HG03060 (cell line): ENCODE results near the gene ADO.
"Not testable (repeated sequence)": the region's sequence is repeated elsewhere in the genome, so short reads cannot be mapped to it uniquely, and the experiment has no call there.

ENCODE experiments used
- ATAC-seq: cut with Tn5 transposase; IDR thresholded peaks from one replicate; pipeline ENCODE4 v1.9.1; 2021; ENCODE audit warnings: low read depth, moderate number of reproducible peaks; ENCODE audit not compliant: unreplicated experiment

The ADO gene

DNA sequence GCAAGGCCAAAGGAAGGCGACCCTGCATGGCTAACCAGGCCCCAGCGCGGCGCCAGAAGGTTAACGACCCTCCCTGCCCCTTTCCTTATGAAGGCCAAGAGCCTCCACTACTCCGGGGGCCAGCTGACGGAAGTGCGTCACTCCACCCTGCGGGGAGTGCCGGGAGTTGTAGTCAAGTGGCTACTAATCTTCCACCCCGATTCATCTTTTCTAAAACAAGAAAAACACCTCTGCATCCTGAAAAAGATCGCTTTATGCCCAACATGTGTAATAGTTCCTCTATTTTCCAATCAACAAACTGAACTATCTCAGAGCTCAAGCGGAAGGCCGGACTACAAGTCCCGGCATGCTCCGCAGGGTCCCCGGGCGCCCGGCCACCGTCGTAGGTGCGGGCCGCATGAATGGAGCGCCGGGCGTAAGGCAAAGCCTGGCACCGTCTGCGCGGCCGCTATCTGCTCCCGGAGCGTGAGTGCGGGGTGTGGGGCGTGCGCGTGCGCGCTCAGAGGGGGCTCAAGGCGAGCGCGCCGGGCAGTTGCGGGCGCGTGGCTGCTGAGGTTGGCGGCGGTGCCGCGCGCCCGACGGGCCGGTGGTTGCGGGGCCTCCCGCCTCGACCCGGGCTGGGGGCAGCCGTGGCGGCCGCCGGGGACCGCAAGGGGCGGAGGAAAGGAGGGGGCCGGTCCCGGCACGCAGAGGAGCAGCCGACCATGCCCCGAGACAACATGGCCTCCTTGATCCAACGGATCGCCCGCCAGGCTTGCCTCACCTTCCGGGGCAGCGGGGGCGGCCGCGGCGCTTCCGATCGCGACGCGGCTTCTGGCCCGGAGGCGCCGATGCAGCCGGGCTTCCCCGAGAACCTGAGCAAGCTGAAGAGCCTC lies at the start of gene ADO:
Gene ADO (plus strand): TSS at position 365 of the 875 bp plus-strand sequence. CDS start 340 bp downstream, at position 705.
- ATAC-seq: peak; percentile 77

DNA sequence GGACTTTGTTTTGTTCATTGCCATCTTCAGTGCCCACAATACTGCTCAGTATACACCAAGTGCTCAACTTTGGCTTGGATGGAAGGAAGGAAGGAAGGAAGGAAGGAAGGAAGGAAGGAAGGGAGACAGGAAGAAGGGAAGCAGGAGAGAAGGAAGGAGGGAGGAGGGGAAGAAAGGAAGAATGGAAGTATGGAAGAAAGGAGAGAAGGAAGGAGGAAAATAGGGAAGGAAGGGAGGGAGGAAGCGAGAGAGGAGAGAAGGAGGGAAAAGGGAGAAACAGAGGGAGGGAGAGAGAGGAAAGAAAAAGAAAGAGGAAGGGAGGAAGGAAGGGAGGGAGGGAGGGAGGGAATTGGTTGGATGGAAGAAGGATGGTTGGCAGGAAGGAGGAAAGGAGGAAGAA lies 49.6 kb upstream of the ADO start:
- no peak for ATAC-seq

DNA sequence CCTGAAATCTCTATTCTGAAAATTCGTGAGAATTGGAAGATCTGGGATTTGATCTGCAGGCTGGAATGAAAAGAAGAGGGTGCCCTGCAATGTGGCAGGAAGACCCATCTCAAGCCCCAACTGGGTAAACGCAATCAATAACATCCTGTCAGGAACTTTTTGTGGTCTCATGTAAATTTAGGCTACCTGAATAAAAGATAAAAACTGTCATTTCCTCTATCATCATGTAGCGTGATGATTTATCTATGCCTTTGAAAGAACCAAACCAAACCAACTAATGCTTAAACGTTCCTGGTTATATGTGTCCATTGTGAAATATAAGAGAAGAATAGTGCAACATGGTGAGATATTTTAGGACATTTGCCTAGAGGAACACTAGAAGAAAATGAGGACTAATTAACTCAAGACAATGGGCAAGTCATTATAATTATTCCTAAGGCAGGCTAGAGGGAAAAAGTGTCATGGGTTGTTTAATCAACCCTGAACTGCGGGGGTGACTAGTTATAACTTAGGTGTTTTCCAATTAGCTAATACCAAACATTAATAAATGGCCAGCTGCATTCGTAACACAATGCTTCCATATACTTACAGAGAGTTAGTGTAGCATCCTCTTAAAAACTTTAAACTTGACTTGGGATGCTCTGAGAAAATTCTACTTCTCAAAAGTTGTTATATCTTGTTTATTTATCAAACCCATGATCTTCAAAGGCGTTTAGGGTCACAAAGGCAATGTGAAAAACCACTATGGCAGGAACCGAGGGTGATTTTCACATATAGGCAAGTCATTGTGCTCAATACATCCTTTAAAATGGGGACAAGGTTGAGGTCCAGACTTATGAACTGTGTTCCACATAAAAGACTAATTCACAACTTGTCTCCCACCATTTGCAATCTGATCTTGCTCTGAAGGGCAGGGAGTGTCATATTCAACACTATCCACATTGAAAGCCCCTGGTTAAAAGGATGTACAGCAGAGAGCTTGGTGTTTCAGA lies 48.6 kb upstream of the ADO start:
- no peak for ATAC-seq

DNA sequence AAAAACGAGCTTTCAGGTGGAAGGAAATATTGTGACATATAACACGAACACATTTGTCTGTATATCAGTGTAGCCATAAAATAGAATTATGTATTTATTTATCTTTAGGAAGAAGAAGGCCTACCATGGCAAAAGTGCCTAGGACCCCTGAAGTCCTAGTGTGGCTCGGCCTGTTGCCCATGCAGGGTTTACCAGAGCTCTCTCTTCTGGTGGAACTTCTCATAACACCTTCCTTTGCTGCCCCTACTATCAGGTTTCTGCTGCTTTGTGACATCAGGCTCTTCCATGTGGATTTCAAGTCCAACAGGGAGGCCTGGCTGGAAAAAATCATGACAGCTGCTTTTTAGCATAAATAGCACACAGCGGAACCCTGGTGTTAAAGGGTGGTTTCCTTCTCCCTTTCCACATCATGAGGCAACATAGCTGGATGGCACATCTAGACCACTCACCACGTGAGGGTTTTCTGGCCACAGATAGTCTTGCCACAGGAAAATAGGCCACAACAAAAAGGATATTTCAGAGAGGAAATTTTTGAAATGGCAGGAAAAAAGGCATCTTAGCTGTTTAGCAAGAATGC lies 44.8 kb upstream of the ADO start:
- no peak for ATAC-seq

DNA sequence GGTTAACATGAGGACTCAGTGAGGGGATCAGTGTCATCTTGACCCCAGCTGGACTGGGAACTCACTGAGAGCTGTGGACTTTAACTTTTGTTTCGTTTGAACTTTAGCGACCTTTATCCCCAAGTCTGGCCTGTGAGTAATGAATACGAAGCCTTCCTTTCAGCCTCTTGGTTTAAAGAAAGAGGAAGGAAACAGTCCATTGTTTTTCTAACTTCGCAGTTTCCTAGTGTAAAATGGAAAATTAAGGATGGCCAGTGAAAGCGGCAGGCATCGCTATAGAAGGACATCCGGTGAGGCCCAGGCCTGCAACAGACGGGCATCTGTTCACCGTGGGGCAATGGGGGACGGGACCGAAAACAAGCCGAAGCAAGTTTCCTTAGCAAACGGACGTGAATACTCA lies 44.1 kb upstream of the ADO start:
- no peak for ATAC-seq

DNA sequence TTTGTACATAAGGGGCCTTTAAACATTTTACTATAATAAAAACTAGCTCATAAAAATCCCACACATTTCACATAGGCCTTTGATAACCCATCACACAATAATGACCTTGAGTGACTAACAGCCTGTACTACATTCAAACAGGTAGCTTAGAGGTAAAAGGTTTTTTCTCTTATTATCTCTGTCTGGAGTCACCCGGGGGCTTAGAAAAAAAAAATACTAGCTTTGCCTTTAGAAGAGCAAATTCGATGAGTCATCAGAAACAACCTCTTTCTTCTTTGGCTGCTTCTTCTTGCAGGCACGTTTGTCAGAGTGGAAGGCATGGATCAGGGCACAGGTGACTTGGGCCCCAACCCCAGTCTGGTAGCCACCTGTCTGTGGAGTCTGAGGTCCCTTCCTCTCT lies 43.4 kb upstream of the ADO start:
- no peak for ATAC-seq

DNA sequence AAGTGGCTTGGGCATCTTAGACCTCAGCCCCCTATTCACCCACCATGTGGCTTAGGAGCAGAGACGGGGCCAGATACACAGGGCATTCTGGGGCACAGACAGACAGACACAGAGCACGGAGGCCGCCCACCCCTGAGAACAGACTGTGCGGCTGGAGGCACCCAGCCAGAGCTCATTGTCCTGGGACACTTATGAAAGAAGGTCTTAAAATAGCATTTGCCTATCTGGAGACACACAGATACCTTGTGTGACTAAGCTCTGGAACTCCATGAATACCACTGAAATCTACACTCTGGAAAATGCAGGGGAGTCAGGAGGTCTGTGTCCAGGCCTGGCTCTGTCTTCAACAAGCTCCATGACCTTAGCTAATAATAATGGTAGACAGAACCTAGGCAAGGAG lies 41.4 kb upstream of the ADO start:
- no peak for ATAC-seq

DNA sequence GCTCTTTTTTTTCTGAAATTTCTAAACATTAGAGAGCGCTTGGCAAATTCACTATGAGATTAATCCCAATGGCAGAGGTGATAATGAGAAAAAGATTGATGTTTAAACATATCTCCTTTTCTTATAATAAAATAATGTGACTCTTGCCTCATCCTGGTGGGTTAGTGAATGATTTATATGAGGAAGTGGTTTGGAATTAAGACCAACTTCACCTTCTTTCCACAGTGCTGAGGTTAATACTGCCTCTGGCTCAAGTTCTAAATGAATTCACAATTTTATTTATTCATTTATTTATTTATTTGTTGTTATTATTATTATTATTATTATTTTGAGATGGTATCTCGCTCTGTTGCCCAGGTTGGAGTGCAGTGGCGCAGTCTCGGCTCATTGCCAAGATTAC lies 40.5 kb upstream of the ADO start:
- ATAC-seq: no peak

DNA sequence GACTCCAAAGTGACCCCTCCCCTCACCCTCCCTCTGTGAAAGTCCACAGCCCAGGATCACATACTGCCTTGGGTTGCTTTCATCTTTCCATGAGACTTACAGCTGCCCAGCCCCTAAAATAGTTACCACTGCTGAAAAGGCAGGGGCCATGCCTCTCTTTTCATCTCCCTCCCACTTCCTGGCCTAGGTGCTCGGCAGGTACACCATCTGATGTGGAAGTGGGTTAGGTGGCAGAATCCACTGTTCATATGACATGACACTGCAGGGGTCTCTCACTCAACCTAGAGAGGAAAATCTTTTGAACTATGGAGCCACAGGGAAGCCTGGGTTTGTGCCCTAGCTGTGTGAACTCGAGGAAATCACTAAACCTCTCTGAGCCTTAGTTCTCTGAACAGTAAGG lies 38.8 kb upstream of the ADO start:
- no peak for ATAC-seq

DNA sequence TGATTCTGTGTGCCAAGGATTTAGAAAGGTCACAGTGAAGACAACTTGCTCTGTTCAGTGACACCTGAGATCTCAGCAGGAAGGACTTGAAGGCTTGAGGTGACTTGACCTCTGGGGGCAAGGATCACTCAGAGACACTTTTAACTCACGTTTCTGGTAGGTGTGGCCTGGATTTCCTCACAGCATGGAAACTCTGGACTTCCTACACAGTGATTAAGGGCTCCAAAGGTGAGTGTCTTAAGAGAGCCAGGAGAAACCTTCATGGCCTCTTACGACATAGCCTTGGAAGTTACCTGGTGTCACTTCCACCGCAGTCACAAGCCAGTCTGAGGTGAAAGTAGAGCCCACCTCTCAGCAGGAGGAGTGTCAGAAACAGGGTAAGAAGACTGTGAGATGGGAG lies 38.1 kb upstream of the ADO start:
- no peak for ATAC-seq

DNA sequence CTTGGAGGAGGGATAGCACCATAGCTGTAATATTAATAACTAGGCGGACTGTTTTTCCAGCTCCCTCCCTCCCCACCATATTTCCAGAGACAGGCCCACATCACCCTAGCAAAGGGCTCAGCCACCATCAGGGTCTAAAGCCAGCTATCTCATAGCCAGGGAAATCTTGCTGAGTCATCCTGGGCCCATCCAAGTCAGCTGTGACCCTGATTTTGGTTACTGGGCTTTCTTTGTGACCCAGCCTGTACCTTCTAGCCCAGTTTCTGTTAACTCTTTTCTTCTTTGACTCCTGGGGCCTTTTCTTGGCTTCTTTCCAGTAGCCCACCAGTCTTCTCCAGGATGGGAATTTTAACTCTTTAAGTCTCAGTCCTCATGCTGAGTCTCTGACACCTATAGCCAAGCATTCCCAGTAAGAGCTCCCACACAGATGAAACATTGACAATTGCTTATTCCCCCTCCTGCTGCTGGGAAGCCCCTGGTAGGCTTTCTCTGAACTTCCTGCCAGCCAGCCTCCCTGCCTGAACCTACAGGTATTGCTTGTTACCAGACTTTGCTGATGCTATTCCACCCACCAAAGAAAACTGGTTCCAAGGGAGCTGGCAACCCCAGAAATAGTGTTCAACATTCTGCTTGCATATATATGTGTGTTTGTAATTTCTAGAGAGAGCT lies 34.8 kb upstream of the ADO start:
- ATAC-seq: no peak

DNA sequence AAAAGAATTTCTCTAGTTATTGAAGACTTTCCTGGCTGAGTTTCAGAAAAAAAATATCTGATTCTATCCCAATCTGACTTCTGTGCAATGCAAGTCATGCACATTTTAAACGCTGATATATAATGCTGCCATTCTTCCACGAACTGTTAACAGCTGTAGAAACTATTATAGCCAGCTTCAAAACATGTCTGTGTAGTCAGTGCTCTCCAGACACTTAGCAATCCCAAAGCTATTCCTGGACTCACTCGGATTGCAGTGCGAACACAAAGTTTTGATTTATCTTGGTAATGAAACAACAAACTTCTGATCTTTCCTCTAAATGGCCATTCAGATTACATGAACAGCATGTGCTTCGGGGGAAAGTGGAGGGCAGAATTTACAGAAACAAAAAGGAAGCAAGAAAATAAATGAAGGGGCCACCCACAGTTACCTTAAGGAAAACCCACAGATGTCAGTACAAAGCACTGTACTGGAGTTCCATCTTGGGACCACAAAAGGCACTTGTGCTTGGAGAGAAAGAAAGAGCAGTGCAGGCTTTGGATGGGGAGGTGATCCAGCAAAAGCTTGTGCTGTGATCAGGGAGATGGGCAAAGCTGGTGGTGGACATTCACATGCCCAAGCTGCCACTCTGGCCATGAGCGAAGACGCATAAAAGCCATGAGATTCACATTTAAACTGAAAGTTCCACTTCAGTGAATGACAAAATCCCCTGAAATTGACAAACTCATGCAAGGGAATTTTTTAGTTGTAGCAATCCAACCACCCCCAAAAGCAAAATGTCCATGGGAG lies 32.1 kb upstream of the ADO start:
- ATAC-seq: no peak

DNA sequence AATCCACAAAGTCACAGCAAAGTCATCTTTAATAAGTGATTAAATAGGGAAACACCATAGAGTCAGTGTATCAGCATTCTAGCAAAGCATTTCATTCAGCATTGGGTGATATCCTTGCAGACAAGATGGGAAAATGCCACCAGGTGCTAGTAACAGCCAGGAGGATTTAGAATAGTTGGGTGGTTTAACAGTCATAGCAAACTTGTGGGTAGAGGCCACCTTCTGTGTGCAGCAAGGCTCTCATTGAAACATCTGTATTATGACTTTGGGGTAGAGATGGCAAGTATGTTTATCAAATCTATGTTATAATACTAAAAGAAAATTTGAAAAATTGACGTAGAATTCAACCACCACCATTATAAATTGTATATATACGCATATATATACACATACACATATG lies 26.4 kb upstream of the ADO start:
- no peak for ATAC-seq

DNA sequence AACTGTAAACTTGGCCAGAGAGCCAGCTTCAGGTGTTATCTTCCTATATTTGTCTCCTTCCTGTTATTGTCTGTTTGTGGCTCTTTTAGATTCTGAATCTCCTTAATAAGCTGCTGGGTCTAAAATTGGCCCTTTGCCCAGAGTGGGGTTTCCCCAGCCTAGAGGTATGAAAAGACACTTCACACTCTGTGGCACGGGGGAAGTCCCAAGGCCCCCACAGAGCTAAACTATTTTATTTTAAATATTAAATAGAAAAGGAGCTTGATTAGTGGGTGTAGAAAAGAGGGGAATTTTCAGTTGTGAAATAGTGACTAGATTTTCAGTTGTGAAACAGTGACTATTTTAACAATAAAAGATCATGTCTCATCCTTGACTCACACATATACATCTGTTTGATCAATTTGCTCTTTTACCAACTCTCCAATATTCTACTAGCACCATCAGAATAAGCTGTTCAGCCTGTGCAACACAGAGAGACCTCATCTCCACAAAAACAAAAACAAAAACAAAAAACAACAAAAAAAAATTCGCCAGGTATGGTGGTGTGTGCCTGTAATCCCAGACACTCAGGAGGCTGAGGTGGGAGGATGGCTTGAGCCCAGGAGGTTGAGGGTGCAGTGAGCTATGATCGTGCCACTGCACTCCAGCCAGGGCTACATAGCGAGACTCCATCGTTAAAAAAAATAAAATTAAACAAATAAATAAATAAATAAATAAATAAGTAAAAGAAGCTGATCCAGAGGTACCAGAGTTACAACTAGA lies 24.9 kb upstream of the ADO start:
- ATAC-seq: peak; percentile 91

DNA sequence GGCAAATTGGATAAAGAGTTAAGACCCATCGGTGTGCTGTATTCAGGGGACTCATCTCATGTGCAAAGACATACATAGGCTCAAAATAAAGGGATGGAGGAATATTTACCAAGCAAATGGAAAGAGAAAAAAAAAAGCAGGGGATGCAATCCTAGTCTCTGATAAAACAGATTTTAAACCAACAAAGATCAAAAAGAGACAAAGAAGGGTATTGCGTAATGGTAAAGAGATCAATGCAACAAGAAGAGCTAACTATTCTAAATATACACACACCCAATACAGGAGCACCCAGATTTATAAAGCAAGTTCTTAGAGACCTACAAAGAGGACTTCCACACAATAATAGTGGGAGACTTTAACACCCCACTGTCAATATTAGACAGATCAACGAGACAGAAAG lies 20.0 kb upstream of the ADO start:
- ATAC-seq: not testable (repeated sequence)

DNA sequence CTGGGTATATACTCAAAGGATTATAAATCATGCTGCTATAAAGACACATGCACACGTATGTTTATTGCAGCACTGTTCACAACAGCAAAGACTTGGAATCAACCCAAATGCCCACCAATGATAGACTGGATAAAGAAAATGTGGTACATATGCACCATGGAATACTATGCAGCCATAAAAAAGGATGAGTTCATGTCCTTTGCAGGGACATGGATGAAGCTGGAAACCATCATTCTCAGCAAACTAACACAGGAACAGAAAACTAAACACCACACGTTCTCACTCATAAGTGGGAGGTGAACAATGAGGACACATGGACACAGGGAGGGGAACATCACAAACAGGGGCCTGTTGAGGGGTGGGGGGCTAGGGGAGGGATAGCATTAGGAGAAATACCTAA lies 16.2 kb upstream of the ADO start:
- ATAC-seq: not testable (repeated sequence)

DNA sequence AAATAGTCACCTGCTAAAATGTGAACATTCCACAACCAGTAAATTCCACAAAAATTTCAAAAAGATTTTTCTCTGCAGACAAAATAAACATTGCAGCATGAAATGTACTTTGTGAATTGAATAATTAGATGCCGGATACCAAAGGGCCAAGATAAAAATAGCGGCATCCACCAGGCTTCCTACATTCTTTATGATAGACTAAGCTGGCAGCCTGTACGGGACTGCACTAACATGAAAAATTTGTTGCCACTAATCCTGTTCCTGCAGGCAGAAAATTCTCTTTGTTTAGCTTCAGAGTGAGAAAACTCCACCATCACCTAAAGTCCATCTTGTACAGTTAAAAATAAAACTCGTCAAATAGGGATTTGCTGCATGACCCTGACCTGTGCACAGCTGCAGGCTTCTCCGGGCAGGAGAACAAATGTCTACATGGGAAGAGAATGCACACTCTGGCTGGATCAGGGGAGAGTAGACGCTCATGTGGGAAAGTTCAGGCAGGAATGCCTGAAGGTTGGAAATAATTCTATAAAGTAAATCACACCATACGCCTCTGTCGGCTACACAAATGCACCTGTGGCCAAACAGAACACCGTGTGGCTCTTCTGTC lies 15.6 kb upstream of the ADO start:
- no peak for ATAC-seq

DNA sequence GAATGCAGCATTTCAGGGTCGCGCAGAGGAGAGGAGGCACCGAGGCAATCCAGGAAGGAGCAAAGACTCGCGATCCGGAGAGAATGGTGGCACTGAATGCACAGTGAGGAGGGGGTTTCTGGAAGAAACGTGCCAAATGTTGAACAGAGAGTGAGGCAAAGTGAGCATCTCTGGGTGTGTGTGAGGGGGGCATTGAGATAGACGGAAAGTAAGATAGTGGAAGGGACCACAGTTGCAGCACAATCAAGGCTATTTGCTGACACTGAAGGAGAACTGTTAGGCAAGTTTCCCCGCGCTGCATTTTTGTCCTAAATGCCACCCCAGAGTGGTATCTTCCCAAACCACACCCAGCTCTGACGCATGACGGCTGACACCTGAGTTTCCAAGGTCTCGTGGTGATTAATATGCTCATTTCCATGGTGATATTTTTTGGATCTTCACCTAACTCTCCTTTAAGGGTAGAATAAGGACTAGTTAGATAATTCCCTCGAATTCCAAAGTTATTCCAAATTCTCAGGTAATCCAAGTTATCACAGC lies 14.4 kb upstream of the ADO start:
- no peak for ATAC-seq
